AG09309 (cell line): ENCODE results near the gene ATXN7.
A peak's percentile ranks its signal among the peaks of the same experiment; 100 is the strongest.

Experiments
- DNase-seq: peaks from one replicate; pipeline ENCODE4 v3.0.0-alpha.2; 2010; ENCODE audit warnings: low read depth
- H3K4me3 ChIP-seq: 2 replicates; pipeline ENCODE4 v1.5.1; 2011; ENCODE audit warnings: mild to moderate bottlenecking, low read depth, low read length, moderate library complexity; ENCODE audit not compliant: control insufficient read depth
- TF ChIP-seq, protein P1 (sequence below): IDR thresholded peaks from 2 replicates; pipeline ENCODE4 v1.5.1; 2011; ENCODE audit warnings: mild to moderate bottlenecking, low read depth, low read length, inconsistent platforms; ENCODE audit not compliant: insufficient read depth, control insufficient read depth; ENCODE audit errors: missing control alignments

ATXN7 gene

DNA sequence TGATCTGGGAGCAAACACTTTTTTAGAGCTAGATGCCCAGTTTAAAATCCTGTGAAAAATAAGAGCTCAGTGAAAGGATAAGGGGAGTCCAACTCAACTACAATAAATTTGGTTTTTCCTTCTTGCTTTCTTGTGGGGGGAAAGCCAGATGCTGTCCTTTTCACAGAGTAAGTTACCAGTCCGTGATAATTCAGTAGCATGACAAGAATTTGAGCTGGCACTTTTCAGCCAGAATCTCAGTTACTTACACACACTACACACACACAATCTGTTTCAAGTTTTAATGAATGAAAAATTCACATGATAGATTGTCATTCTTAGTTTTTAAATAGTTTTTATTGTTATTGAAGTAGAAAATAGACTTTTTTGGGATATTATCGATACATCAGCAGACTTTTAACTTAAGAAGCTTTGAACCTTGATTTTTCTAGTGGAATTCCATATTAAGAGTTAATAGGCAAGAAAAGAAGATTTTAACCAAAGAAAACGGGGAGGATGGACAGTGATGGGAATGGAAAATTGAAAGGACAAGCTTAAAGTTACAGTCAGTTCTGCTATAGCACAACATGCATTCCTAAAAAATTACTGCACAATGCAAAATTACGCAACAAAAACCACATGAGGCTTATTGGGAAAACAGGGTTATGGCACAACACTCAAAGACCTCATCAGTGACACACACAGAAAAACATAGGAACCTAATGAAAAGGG, 112.6 kb downstream of the ATXN7 start:
- no peak overlapping the region for H3K4me3 ChIP-seq
- TF ChIP-seq, protein P1, sequence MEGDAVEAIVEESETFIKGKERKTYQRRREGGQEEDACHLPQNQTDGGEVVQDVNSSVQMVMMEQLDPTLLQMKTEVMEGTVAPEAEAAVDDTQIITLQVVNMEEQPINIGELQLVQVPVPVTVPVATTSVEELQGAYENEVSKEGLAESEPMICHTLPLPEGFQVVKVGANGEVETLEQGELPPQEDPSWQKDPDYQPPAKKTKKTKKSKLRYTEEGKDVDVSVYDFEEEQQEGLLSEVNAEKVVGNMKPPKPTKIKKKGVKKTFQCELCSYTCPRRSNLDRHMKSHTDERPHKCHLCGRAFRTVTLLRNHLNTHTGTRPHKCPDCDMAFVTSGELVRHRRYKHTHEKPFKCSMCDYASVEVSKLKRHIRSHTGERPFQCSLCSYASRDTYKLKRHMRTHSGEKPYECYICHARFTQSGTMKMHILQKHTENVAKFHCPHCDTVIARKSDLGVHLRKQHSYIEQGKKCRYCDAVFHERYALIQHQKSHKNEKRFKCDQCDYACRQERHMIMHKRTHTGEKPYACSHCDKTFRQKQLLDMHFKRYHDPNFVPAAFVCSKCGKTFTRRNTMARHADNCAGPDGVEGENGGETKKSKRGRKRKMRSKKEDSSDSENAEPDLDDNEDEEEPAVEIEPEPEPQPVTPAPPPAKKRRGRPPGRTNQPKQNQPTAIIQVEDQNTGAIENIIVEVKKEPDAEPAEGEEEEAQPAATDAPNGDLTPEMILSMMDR = no peak
- DNase-seq = peak; percentile 93

DNA sequence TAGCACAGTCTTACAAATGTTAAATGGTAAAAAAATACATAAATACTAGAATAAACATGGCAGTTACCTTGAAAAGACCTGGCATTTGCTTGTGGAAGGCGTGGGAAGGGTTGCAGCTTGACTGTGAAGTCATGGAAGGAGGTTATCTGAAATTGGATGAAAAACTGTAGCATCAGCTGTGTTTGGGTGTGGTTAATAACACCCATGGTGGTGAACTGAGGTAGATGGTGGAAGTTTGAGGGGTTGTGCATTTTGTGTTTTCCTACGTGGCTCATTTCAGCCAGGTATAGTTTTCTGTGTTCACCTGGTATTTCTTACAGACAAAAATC, 113.2 kb downstream of the ATXN7 start:
- no peak overlapping the region for H3K4me3 ChIP-seq
- TF ChIP-seq, protein P1 = no peak

GRCh38 chr3:63977893-63978292, 114.2 kb downstream of the ATXN7 start:
- H3K4me3 ChIP-seq = no peak overlapping the region
- no peak for DNase-seq
- TF ChIP-seq, protein P1 = no peak

More for the DNA sequence above, 113.2 kb downstream of the ATXN7 start:
- no peak for DNase-seq

DNA sequence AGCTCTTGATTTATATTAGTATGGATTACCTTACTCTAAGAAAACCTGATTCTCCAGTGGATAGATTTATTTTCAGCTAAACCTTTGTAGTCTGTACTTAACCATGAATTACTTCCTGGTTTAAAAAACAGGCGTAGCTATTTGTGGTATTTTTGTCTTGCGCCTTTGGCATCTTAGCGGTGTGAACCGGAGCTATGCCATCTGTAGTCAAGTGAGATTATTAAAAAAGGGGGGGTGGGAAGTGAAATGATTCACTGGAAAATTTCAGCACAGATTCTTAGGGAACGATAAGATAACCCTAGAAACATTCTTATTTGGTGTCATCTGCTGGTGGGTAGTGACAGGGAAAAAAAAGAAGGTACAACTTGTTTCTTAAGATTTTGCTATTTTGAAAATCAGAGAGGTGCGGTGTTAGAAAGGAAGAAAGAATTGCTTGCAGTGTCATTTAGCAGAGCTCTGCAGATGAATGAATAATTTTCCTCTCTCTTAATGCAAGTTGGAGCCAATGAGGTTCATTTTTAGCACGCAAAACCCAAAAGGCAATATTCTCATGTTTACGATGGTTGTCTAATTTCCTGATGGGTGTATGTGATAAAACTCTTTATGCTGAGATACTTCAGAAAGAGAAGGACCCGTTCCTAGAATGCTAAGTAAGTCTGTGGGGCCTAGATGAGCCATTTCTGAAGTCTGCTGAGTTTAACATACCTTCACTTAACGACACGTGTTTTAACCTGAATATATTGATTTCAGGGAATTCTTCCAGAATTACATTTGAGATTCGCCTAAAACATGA, 115.6 kb downstream of the ATXN7 start:
- TF ChIP-seq, protein P1 = no peak
- no peak for DNase-seq
- no peak overlapping the region for H3K4me3 ChIP-seq

GRCh38 chr3:63980019-63980418, 116.4 kb downstream of the ATXN7 start:
- H3K4me3 ChIP-seq = no peak overlapping the region
- TF ChIP-seq, protein P1 = no peak
- no peak for DNase-seq

- H3K4me3 ChIP-seq = no peak overlapping the region
- TF ChIP-seq, protein P1 = no peak
- no peak for DNase-seq
Observed at GRCh38 chr3:63980830-63981498, 117.3 kb downstream of the ATXN7 start.
